IPS-11a (cell line): ENCODE measurements around the gene DNAAF5.
"Not testable (repeated sequence)": the region's sequence is repeated elsewhere in the genome, so short reads cannot be mapped to it uniquely, and the experiment has no call there.

Experiments used
- H3K4me3 ChIP-seq: one replicate; pipeline ENCODE4 v1.5.1; 2013; ENCODE audit warnings: low read depth, low read length, control low read depth

DNAAF5 gene

DNA sequence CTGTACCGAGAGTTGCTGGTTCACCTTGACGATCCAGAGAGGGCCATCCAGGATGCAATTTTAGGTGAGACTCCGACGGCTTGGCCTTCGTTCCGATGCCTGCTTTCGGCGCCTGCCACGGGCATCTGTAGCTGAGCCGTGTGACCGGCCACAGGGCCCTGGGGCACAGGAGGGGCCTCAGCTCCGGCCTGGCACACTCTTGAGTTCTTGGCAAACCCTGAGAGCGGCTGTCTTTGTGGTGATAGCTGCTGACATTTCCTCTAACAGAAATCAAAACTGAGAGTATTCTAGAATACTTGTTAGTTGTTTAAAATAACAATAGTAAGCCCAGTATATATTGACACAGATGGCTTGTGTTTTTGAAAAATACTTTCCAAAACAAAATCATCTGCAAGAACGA, 53.6 kb downstream of the DNAAF5 start:
- no peak overlapping the region for H3K4me3 ChIP-seq

DNA sequence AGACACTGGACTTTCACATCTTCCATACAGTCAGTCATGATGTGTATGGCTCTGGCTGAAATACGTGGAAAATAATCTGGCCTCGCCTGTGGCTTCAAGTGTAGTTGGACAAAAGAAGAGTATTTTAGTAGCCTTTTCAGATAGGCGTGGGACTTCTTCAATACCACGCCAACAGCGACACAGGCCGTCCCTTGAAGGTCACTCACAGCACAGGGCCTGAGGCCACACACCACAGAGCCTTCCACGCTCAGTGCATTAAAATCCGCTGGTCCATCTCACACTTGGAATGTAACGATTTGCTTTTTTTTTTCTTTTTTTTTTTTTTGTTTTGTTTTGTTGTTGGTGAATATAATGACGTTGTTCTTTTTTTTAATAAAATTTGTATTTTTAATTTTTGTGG, 54.0 kb downstream of the DNAAF5 start:
- no peak overlapping the region for H3K4me3 ChIP-seq

DNA sequence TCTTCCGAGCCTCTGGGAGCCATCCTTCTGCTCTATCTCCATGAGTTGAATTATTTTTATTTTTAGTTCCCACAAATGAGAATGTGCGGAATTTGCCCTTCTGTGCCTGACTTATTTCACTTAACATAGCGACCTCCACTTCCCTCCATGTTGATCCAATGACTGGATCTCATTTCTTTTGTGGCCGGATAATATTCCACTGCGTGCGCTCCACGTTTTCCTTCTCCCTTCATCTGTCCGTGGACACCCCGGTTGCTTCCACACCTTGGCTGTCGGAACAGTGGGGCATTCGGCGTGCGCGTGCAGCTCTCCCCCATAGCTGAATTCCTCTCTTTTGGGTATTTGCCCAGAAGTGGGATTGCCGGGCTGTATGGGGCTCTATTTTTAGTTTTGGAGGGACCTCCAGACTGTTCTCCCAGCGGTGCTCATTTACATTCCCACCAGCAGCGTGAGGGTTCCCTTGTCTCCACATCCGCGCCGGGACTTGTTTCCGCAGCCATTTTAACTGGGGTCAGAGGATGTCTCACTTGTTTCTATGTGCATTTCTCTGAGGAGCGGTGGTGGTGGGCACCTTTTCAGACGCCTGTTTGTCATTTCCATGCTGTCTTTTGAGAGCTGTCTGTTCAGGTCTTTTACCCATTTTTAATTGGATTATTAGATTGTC, 54.8 kb downstream of the DNAAF5 start:
- H3K4me3 ChIP-seq = no peak overlapping the region

DNA sequence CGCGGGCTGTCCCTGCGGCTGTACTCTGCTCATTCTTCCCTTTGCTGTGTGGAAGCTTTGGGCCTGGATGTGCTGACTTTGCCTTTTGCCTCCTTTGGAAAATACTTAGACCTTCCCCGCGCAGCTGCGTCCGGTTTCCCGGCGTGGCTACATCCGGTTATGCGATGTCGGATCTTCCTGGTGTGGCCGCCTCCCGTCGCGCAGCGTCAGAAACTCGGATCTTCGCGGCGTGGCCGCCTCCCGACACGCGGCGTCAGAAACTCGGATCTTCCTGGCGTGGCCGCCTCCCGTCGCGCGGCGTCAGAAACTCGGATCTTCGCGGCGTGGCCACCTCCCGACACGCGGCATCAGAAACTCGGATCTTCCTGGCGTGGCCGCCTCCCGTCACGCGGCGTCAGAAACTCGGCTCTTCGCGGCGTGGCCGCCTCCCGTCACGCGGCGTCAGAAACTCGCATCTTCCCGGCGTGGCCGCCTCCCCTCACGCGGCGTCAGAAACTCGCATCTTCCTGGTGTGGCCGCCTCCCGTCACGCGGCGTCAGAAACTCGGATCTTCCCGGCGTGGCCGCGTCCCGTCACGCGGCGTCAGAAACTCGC, 55.5 kb downstream of the DNAAF5 start:
- no peak overlapping the region for H3K4me3 ChIP-seq

DNA sequence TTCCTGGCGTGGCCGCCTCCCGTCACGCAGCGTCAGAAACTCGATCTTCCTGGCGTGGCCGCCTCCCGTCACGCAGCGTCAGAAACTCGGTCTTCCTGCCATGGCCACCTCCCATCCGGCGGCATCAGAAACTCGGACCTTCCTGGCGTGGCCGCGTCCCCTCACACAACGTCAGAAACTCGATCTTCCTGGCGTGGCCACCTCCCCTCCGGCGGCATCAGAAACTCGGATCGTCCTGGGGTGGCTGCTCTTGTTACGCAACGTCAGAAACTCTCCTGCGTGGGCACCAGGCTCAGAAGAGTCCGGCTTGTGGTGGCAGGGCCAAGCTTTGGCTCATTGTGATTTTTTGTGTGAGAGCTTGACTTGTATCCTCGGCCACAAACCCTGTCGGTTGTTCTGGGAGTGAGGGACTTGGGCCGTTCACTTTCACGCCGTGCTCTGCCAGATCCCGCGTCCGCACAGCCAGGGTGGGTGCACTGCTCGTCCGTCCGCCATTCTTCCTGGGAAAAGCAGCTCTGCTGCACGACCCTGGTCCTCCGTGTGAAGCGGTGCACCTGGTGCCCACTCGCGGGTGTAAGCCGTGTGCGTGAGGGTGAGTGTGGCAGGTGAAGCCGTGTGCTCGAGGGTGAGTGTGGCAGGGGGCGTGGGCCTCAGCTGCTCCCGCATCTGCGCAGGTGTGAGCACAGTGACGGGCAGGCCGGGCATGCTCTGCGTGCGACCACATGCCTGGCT, 56.4 kb downstream of the DNAAF5 start:
- no peak overlapping the region for H3K4me3 ChIP-seq

DNA sequence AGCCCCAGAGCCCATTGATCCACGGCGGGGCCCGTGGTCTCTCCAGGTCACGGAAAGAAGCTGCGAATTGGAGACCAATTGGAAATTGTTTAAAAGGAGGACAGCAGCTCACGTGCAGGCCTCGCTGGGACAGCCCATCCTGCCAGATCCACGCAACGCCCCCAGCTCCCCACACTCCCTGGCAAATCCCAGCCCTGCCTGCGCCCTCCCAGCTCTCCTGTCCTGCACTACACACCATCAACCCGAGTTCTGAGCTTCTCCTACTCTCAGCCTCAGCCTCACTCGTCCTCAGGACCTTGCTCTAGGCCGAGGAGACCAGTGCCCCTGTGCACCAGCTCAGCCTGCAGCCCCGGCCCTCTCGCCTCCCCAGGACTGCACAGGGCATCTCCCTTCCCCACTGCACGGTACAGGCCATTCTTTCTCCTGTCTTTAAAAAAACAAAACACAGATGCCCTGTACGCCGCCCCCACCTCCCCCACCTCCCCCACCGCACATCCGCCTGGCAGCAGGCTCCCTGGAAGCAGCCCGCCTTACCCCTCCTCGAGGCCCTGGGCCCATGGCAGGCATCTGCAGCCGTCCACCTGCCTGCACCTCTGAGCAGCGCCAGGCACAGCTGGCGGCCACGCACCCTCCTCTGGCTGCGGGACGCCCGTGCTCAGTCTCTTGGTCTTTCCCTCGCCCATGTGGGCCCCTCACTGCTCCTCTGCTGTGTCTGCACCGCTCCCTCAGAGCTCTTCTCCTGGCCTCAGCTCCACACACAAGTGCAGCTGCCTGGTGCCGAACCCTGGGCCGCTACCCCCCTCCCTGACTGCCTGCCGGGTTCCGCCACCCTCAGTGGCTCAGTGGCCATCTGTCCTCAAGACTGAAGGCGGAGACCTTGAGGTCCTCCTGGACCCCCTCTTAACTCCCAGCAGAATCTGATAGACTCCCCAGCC, 57.3 kb downstream of the DNAAF5 start:
- no peak overlapping the region for H3K4me3 ChIP-seq

DNA sequence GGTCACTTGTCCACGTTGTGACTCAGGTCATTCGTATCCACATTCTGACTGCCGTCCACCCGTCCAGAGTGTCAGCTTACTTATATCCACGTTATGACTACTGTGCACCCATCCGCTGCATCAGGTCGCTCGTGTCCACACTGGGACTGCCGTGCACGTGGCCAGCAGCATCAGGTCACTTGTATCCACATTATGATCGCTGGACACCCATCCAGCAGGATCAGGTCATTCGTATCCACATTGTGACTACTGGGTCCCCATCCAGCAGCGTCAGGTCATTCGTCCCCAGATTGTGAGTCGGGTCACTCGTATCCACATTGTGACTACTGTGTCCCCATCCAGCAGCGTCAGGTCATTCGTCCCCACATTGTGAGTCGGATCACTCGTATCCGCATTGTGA, 58.5 kb downstream of the DNAAF5 start:
- H3K4me3 ChIP-seq = no peak overlapping the region

DNA sequence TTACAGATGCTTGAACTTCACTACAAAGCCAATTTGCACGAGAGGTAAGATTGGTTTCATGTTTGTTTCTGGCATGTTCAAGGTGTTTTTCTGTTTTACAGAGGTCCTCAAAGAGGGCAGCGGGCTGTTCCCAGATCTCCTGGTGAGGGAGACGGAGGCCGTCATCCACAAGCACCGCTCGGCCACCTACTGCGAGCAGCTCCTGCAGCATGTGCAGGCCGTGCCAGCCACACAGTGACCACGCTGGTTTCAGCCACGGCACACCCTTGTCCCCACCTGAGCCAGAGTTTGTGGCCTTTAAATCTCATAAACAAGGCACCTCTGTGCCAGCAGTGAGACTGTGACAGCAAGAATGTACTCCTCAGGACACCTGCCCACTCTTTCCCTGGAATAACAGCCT, 58.9 kb downstream of the DNAAF5 start:
- H3K4me3 ChIP-seq = no peak overlapping the region

DNA sequence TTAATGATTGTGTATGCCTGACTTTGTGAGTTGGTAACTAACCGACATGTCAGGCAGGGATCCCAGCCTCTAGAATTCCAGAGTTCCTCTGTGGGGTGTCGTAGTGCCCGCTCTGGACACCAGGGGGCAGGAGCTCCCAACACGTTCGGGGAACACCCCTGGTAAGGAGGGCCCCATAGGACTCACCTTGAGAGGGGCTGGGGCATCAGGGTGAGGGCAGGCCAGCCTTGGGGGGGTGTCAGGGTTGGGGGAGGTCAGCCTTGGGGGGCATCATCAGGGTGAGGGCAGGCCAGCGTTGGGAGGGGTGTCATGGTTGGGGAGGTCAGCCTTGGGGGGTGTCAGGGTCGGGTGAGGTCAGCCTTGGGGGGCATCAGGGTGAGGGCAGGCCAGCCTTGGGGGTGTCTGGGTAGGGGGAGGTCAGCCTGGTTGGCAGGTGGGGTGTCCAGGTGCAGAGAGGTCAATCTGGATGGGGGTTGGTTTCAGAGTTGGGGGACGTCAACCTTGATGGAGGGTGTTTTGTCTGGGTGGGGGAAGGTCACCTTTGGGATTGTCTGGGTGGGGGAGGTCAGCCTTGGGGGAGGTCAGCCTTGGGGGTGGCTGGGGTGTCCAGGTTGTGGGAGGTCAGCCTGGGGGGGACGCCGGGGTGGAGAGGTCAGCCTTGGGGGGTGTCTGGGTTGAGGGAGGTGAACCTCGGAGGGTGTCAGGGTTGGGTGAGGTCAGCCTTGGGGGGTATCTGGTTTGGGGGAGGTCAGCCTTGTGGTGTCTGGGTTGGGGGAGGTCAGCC, 60.2 kb downstream of the DNAAF5 start:
- no peak overlapping the region for H3K4me3 ChIP-seq

DNA sequence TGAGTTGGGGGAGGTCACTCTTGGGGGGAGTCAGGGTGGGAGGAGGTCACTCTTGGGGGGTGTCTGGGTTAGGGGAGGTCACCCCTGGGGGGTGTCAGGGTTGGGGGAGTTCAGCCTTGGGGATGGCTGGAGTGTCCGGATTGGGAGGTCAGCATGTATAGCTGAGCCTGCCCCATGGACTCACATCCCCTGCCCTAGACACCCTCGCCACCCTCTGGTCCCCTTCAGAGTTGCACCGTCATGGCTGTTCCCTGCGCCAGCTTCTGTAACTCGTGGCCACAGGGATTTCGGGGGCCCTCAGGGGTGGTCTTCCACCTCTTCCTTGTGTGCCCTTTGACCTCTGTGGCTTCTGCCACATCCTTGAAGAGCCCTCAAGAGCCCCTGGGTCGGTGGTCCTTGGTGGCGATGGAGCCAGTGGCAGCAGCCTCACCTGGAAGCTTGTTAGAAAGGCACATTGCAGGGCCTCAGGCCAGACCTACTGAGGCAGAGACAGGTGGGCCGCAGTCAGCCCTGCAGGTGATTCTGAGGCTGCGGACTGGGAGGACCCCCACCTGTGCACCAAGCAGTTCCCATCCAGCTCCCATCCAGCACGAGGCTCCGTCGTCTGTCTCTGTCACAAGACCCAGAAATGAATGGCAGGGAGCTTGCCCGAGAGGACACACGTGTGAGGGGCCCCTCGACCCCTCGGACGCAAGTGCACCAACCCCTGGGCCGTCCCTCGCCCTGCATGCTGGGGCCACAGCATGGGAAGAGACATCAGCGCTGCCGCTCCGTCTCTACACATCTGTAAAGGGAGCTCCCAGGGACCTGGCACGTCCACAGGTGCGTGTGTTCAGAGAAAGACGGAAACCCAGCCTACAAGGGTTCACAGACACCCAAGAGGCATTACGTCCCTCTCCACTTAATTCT, 61.1 kb downstream of the DNAAF5 start:
- H3K4me3 ChIP-seq = no peak overlapping the region

DNA sequence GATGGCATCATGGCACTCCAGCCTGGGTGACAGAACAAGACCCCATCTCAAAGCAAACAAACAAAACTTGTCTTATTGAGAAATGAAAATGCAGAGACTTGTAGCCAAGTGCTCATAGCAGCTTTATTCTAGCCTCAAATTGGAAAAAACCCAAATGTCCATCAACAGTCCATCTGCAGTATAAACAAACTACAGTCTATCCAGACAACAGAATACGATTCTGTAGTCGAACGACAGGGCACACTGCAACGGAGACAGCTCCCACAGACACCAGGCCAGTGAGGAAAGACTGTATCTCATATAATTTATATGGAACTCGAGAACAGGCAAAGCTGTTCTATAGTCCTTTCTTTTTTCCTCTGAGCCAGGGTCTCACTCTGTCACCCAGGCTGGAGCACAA, 65.0 kb downstream of the DNAAF5 start:
- H3K4me3 ChIP-seq = no peak overlapping the region

DNA sequence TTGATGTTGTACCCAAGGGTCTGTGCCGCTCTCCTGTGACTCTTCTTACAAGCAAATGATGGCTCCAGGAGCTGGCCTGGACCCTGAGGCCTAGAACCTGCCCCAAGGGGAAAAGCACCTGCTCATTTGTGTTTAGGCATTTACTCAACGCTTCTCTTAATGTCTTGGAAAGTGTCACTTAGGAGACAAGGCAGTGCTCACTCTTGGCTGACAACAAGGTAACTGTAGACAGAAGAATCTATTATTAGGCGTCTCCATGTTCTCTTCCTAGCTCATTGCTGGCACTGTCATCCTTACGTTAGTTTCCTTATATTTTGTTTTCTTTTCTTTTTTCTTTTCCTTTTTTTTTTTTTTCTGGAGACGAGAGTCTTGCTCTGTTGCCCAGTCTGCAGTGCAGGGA, 67.7 kb downstream of the DNAAF5 start:
- H3K4me3 ChIP-seq = no peak overlapping the region

DNA sequence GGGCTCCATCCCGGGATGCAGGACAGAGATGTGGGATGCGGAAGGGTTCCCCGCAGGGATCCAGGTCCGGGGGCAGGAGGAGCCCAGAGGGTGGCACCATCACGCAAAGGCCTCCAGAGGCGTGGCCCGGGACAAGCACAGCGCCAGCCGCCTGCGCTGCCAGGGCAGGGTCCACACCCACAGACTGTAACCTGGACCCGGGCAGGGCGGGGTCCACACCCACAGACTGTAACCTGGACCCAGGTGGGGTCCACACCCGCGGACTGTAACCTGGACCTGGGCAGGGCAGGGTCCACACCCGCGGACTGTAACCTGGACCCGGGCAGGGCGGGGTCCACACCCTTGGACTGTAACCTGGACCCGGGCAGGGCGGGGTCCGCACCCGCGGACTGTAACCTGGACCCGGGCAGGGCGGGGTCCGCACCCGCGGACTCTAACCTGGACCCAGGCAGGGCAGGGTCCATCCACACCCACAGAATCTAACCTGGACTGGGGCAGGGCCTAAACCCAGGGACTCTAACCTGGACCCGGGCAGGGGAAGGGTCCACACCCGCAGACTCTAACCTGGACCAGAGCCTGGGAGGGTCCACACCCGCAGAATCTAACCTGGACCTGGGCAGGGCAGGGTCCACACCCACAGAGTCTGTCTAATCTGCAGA, 68.3 kb downstream of the DNAAF5 start:
- no peak overlapping the region for H3K4me3 ChIP-seq

DNA sequence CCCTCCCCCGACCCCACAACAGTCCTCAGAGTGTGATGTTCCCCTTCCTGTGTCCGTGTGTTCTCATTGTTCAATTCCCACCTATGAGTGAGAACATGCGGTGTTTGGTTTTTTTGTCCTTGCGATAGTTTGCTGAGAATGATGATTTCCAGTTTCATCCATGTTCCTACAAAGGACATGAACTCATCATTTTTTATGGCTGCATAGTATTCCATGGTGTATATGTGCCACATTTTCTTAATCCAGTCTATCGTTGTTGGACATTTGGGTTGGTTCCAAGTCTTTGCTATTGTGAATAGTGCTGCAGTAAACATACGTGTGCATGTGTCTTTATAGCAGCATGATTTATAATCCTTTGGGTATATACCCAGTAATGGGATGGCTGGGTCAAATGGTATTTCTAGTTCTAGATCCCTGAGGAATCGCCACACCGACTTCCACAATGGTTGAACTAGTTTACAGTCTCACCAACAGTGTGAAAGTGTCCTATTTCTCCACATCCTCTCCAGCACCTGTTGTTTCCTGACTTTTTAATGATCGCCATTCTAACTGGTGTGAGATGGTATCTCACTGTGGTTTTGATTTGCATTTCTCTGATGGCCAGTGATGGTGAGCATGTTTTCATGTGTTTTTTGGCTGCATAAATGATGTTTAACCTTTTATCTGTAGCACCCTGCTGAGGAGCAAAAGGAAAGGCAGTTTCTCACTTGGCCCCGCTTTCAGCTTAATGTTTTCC, 70.1 kb downstream of the DNAAF5 start:
- H3K4me3 ChIP-seq = not testable (repeated sequence)

DNA sequence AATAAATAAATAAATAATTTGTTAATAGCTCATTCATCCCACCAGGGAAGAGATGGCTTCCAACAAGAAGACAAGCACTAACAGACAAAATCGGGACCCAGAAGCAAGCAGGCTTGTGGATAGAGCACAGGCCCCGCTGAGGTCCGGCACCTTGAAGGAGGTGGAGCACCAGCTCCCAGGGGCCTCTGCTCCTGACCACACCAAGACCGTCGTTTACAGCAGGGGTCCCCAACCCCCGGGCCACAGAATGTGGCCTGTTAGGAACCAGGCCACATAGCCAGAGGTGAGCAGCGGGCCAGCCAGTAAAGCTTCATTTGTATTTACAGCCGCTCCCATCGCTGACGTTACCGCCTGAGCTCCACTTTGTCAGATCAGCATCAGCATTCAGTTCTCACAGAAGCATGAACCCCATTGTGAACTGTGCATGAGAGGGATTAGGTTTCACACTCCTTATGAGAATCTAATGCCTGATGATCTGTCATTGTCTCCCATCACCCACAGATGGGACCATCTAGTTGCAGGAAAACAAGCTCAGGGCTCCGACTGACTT, 72.5 kb downstream of the DNAAF5 start:
- H3K4me3 ChIP-seq = no peak overlapping the region

DNA sequence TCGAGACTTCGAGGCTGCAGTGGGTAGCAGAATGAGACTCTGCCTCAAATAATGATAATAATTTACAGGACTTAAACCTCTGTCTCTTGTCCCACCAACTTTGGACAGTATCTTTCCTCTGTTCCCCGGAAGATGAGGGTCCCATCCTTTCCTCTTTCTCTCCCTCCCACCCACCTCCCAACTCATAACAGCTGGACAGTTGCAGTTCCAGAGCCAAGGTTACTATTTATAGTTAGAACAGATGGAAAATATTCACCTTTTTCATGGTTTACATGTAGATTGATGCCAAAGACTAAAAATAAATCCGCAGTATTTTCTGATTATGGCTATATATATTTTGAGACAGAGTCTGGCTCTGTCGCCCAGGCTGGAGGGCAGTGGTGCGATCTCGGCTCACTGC, 74.2 kb downstream of the DNAAF5 start:
- no peak overlapping the region for H3K4me3 ChIP-seq

DNA sequence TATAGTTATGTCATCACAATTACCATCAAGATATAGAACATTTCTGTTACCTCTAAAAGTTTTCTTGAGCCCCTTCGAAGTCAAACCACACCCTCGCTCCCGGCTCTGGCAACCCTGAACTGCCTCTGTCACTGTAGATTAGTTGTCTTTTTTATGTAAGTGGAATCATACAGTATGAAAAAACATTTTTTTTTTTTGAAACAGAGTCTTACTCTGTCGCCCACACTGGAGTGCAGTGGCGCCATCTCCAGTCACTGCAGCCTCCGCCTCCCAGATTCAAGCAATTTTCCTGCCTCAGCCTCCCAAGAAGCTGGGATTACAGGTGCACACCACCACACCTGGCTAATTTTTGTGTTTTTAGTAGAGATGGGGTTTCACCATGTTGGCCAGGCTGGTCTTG, 74.9 kb downstream of the DNAAF5 start:
- not testable (repeated sequence) for H3K4me3 ChIP-seq

DNA sequence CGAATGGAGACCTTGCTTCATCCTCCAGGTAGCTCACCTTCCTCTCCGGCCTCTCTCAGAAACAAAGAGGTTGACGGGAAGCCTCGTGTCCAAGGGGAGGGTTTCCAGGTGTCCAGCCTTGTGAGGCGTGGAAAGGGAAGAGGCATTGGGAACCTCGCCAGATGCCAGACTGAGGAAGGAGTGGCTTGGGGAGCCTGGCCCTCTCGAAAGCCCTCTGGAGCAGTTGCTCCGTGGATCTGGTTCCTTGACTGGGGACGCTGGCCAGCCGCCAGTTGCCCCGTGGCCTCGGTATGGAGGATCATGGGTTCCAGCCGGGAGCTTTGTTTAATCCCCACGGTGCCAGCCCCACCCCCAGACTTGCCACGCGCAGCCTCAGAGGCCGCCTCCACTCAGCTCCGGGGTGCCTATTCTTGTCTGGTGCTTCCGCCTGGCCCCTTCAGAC, 75.5 kb downstream of the DNAAF5 start:
- no peak overlapping the region for H3K4me3 ChIP-seq
